ENCODE measurements around the gene METTL8. TPM values are rescaled to one million over a fixed set of nuclear protein-coding genes. Genes with fewer than 3 reads are reported as not detected.
"Not testable (repeated sequence)": the region's sequence is repeated elsewhere in the genome, so short reads cannot be mapped to it uniquely, and the experiment has no call there.

The METTL8 gene
- total RNA-seq, 1 donor from 2014 or later, result 8.7 TPM

DNA sequence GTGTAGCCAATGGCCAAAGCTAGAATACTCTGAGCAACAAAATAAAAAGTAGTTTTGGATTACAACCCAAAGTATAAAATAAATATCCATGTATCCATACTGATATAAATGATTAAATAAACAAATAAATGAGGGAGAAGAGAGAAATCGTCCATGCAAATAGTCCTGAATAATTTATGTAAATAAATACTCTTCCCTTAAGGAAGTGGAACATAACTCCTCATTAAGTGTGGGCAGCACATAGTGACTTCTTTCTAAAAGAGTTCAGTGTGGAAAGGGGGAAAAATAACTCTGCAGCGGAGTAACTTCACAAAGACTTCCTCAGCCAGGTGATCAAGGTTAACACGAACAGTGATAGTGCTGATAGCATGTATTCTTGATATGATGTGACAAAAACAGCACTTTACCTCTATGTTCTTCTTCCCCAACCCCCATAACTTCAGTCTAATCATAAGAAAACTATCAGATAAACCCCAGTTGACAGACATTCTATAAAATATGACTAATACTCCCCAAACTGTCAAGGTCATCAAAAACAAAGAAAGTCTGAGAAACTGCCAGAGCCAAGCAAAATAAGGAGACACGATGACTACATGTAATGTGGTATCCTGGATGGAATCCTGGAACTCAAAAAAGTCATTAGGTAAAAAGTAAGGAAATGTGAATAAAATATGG is 30.7 kb downstream of the METTL8 start:
- peak in 1 of 2 donors; percentile 78 for DNase-seq (ENCODE audit: low read depth in 2 of 2)

GRCh38 chr2:171401947-171402346 is 31.8 kb downstream of the METTL8 start:
- DNase-seq (ENCODE audit: low read depth in 2 of 2), result no peak

- DNase-seq (ENCODE audit: low read depth in 2 of 2), result no peak
Observed at GRCh38 chr2:171400395-171400794, 33.4 kb downstream of the METTL8 start.

GRCh38 chr2:171399292-171399691 is 34.5 kb downstream of the METTL8 start:
- no peak for DNase-seq (ENCODE audit: low read depth in 2 of 2)

GRCh38 chr2:171394164-171394740 is 39.5 kb downstream of the METTL8 start:
- DNase-seq (ENCODE audit: low read depth in 2 of 2), result no peak

DNA sequence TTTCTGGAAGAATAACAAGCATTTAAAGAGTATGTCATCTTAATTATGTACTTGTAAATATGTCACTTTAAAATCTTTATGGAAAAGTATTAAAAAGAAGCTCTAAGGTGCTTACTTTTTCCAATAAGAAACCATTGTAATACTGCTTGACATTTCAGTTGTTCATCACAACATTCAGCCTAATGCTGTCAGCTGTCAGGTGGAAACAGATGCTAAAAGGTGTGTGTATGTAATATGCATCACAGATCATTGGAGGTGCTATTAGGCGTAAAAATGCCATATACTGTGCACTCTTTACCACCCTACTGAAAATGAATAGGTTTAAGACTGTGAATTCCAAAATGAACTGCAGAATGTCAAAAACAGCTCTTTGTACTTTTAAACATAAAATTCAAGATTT is 40.3 kb downstream of the METTL8 start:
- DNase-seq (ENCODE audit: low read depth in 2 of 2), result no peak

DNA sequence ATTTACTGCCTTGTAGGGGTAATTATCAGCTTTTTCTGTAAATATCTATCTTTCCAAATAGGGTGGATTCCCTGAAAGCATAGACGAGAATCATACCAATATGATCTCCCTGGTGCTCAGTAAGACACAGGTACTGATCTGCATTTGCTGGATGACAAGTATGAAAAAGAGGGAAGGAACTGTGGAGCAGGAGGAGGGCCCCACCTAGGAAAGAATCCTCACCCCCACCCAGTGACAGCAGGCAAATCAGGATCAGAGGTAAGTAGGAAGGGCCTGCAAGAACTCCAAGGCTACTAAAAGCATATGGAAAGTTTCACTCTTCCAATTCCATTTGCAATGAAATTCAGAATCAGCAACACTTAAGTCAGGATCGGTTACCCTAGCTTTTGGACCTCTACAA is 42.3 kb downstream of the METTL8 start:
- DNase-seq (ENCODE audit: low read depth in 2 of 2), result no peak

DNA sequence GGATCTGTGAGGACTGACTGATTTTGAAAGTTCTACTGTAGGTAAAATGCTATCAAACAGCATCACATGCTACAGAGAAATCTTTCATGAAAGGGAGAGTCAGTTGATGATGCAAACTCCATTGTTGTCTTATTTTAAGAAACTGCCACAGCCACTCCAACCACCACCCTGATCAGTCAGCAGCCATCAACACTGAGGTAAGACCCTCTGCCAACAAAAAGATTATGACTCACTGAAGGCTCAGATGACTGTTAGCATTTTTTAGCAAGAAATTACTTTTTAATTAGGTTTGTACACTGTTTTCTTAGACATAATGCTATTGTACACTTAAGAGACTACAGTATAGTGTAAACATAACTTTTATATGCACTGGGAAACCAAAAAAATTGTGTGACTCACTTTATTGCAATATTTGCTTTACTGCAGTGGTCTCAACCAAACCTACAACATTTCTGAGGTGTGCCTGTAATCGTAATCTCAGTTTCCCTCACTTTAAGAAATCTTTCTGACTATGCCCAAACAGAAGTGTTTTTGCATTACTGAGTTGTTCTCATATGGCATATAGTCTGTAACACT is 42.8 kb downstream of the METTL8 start:
- peak; percentile 56 to 88 for DNase-seq (ENCODE audit: low read depth in 2 of 2)

GRCh38 chr2:171389780-171390179 is 44.0 kb downstream of the METTL8 start:
- DNase-seq (ENCODE audit: low read depth in 2 of 2), result no peak

- no peak for DNase-seq (ENCODE audit: low read depth in 2 of 2)
Observed at GRCh38 chr2:171389325-171389724, 44.5 kb downstream of the METTL8 start.

DNA sequence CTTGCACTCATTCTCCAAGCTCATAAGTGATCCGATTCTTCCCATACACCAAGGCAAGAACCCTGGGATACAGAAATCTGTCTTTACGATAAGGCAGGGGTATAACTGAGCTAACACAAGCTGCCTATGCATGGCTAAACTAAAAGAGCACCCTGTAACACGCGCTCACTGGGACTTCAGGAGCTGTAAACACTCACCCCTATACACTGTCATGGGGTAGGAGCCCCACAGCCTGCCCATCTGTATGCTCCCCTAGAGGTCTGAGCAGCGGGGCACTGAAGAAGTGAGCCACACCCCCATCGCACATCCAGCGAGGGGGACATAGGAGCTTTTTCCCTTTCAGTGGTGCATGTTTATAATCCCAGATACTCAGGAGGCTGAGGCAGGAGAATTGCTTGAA is 46.7 kb downstream of the METTL8 start:
- no peak for DNase-seq (ENCODE audit: low read depth in 2 of 2)

GRCh38 chr2:171386627-171387026 is 47.2 kb downstream of the METTL8 start:
- DNase-seq (ENCODE audit: low read depth in 2 of 2), result peak in 1 of 2 donors; percentile 75

GRCh38 chr2:171383134-171383533 is 50.7 kb downstream of the METTL8 start:
- no peak for DNase-seq (ENCODE audit: low read depth in 2 of 2)

DNA sequence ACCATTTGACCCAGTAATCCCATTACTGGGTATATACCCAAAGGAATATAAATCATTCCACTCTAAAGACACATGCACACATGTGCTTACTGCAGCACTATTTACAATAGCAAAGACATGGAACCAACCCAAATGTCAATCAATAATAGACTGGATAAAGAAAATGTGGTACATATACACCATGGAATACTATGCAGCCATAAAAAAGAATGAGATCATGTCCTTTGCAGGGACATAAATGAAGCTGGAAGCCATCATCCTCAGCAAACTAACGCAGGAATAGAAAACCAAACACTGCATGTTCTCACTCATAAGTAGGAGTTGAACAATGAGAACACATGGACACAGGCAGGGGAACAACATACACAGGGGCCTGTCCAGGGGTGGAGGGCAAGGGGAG is 51.6 kb downstream of the METTL8 start:
- not testable (repeated sequence) for DNase-seq (ENCODE audit: low read depth in 2 of 2)

DNA sequence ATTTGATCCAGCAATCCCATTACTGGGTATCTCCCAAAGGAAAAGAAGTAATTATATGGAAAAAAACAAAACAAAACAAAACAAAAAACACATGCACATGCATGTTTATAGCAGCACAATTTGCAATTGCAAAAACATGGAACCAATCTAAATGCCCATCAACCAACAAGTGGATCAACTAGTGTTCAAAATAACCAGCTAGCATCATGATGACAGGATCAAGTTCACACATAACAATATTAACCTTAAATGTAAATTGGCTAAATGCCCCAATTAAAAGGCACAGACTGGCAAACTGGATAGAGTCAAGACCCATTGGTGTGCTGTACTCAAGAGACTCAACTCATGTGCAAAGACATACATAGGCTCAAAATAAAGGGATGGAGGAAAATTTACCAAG is 55.9 kb downstream of the METTL8 start:
- not testable (repeated sequence) for DNase-seq (ENCODE audit: low read depth in 2 of 2)

- no peak for DNase-seq (ENCODE audit: low read depth in 2 of 2)
Observed at GRCh38 chr2:171367692-171368091, 66.1 kb downstream of the METTL8 start.

GRCh38 chr2:171365778-171366177 is 68.0 kb downstream of the METTL8 start:
- no peak for DNase-seq (ENCODE audit: low read depth in 2 of 2)

GRCh38 chr2:171365232-171365631 is 68.6 kb downstream of the METTL8 start:
- peak in 1 of 2 donors; percentile 76 for DNase-seq (ENCODE audit: low read depth in 2 of 2)

DNA sequence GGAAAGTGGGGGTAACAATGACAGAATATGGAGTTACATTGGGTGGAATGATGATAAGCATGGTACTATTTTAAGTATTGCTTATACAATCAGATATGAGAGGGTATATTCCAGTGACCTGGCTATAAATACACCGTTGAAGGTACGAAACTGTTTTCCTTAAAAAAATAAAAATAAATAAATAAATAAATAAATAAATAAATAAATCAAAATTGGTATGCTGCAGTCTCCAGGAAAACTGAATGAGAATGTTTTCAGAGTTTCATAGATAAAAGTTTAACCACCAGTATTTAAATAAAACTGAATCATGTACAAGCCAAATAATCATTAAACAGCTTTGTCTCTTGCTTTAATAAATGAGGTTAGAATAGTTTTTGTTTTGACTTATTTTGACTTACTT is 71.4 kb downstream of the METTL8 start:
- no peak for DNase-seq (ENCODE audit: low read depth in 2 of 2)

GRCh38 chr2:171360905-171361304 is 72.9 kb downstream of the METTL8 start:
- DNase-seq (ENCODE audit: low read depth in 2 of 2), result no peak

GRCh38 chr2:171353746-171354145 is 80.0 kb downstream of the METTL8 start:
- not testable (repeated sequence) for DNase-seq (ENCODE audit: low read depth in 2 of 2)

GRCh38 chr2:171348056-171348455 is 85.7 kb downstream of the METTL8 start:
- no peak for DNase-seq (ENCODE audit: low read depth in 2 of 2)

DNA sequence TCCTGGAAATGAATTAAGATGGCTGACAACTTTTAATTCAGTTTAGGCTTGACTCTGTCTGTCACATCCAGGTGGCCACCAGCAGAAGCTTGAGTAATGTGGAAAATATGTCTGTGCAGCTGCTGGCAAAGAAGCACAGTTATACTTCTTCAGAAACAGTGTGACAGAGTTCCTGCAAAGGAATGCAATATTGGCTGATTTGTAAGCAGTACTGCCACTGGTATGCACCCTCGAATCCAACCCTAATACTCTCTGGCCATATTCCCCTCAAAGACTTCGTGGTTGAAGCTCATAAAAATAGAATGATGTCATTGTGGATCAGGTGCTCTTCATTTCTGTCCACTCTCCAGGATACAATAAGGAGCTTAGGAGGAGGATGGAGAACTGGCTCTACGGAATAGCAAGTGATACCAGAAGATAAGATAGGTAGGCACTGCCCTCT is 86.2 kb downstream of the METTL8 start:
- peak; percentile 46 to 77 for DNase-seq (ENCODE audit: low read depth in 2 of 2)
